Astrocyte of the spinal cord (primary cell): ENCODE measurements around the gene SZT2.

ENCODE experiments used
- DNase-seq: peaks from one replicate; pipeline ENCODE4 v3.0.0; 2011; ENCODE audit warnings: low read depth, low spot score
- H3K4me3 ChIP-seq: 2 replicates; pipeline ENCODE4 v1.5.1; 2011; ENCODE audit warnings: low read depth, mild to moderate bottlenecking, low read length, moderate library complexity
- in situ Hi-C: cut with HindIII; loops from 2 replicates; pipeline ENCODE4 v1.10.0; 2017; ENCODE audit warnings: low sequenced_read_pairs
- TF ChIP-seq, protein P1 (sequence below): IDR thresholded peaks from 2 replicates; pipeline ENCODE4 v1.5.1; 2012; ENCODE audit warnings: low read depth, mild to moderate bottlenecking, low read length, inconsistent platforms

The SZT2 gene

GRCh38 chr1:43348809-43349593 is 40.7 kb upstream of the SZT2 start:
- in situ Hi-C loops, result no loop called here
- DNase-seq, result peak; percentile 56
- TF ChIP-seq, protein P1, sequence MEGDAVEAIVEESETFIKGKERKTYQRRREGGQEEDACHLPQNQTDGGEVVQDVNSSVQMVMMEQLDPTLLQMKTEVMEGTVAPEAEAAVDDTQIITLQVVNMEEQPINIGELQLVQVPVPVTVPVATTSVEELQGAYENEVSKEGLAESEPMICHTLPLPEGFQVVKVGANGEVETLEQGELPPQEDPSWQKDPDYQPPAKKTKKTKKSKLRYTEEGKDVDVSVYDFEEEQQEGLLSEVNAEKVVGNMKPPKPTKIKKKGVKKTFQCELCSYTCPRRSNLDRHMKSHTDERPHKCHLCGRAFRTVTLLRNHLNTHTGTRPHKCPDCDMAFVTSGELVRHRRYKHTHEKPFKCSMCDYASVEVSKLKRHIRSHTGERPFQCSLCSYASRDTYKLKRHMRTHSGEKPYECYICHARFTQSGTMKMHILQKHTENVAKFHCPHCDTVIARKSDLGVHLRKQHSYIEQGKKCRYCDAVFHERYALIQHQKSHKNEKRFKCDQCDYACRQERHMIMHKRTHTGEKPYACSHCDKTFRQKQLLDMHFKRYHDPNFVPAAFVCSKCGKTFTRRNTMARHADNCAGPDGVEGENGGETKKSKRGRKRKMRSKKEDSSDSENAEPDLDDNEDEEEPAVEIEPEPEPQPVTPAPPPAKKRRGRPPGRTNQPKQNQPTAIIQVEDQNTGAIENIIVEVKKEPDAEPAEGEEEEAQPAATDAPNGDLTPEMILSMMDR, result no peak
- H3K4me3 ChIP-seq, result peak overlapping the region; percentile 47

DNA sequence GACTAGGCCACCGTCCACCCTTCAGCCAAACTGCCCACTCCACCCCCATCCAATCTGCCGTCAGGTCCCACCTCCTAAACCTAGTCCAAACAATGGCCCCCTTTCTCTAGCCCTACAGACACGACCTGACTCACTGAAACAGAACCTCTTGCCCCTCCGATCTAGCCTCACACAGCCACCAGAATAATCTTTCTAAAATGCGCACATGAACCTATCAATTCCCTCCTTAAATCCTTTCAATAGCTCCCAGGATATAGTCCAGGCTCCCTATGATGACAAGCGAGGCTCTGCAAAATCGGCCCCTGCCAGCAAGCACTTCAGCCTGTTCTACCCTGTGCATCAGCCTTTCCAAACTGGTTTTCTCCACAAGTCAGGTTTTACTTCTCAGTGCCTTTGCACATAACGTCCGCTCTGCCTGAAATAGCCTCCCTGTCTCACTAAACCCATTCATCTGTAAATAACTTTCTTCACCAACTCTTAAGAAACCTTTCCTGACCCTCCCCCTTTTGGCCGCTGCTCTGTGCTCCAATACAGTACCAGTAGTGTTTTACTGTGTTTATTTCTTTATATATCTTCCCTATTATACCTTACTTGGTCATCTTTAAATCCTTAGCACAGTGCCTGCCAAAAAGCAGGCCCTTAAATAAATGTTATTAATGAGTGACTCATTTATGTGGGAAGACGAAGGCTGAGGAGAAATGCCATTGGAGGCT is 39.9 kb upstream of the SZT2 start:
- peak; percentile 85 for DNase-seq
- peak overlapping the region; percentile 47 for H3K4me3 ChIP-seq

DNA sequence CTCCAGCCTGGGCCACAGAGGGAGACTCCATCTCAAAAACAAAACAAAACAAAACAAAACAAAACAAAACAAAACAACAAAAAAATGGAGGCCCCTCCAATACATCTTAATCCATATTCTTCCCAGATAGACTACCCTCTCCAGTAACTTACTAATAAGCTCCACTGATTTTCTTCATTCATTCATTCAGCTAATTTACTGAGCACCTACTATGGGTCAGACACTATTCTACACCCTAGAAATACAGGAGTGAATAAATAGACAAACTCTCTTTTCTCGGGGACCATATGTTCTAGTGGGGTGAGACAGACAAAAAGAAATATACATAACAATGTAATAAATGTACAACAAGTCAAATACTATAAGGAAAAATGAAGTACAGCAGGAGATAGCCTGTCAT is 38.7 kb upstream of the SZT2 start:
- TF ChIP-seq, protein P1, result no peak
- no peak for DNase-seq
- H3K4me3 ChIP-seq, result no peak overlapping the region
- in situ Hi-C loops, result no loop called here

More for the DNA sequence above, 39.9 kb upstream of the SZT2 start:
- TF ChIP-seq, protein P1, result no peak
- in situ Hi-C loops, result no loop called here

DNA sequence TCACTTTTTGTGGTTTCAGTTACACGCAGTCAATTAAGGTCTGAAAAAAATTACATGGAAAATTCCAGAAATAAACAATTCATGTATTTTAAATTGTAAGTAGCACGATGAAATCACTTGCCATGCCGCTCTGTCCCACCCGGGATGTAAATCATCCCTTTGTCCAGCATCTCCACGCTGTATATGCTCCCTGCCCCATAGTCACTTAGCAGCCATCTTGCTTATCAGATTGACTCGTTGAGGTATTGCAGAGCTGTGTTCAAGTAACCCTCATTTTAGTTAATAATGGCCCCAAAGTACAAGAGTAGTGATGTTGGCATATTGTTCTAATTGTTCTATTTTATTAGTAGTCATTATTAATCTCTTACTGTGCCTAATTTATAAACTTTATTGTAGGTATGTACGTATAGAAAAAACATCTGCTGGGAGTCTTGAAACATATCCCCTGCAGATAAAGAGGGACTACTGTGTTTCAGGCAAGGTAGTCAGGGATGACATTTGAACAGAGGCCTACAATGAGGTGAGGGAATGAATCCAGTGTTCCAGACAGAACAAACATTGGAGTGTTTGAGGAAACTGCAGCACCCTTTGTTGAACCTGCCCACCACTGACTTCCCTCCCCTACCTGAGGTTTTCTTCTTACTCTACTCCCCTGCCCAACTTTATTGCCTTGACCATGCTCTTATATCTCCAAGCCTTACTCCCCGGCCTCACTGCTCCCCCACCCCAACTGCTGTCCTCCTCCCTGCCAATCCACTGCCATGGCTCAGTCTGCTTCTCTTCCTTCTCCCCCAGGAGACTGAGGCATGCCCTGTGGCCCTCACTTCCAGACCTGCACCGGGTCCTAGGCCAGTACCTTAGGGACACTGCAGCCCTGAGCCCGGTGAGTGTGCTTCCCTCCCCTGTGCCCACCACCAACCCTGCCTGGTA is 38.0 kb upstream of the SZT2 start:
- H3K4me3 ChIP-seq, result no peak overlapping the region
- TF ChIP-seq, protein P1, result no peak
- no peak for DNase-seq
- in situ Hi-C loops, result no loop called here

DNA sequence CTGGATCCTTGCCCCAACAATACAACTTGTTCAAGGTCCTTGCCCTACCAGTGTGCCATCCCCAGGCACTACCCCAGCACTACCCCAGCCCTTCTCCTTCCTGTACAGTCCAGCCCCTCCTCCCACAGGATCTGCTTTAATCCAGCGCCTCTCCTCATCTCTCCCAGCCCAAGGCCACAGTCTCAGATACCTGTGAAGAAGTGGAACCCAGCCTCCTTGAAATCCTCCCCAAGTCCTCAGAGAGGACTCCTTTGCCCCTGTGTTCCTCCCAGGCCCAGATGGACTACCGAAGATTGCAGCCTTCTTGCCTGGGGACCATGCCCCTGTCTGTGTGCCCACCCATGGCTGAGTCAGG is 37.4 kb upstream of the SZT2 start:
- in situ Hi-C loops, result no loop called here
- no peak overlapping the region for H3K4me3 ChIP-seq
- TF ChIP-seq, protein P1, result no peak
- no peak for DNase-seq

GRCh38 chr1:43352881-43353280 is 36.8 kb upstream of the SZT2 start:
- no peak overlapping the region for H3K4me3 ChIP-seq
- TF ChIP-seq, protein P1, result no peak
- in situ Hi-C loops, result no loop called here
- no peak for DNase-seq
